Astrocyte of the spinal cord (primary cell): ENCODE data around the gene VOPP1.

Experiments used
- DNase-seq: peaks from one replicate; pipeline ENCODE4 v3.0.0; 2011; ENCODE audit warnings: low read depth, low spot score
- H3K4me3 ChIP-seq: 2 replicates; pipeline ENCODE4 v1.5.1; 2011; ENCODE audit warnings: low read depth, mild to moderate bottlenecking, low read length, moderate library complexity
- CTCF ChIP-seq: IDR thresholded peaks from 2 replicates; pipeline ENCODE4 v1.5.1; 2012; ENCODE audit warnings: low read depth, mild to moderate bottlenecking, low read length, inconsistent platforms
- in situ Hi-C: cut with HindIII; loops from 2 replicates; pipeline ENCODE4 v1.10.0; 2017; ENCODE audit warnings: low sequenced_read_pairs

Gene VOPP1

GRCh38 chr7:55526329-55526728 is 46.0 kb downstream of the VOPP1 start:
- in situ Hi-C loops, result no loop called here
- H3K4me3 ChIP-seq, result no peak overlapping the region
- no peak for TF ChIP-seq CTCF
- no peak for DNase-seq

GRCh38 chr7:55524558-55525310 is 47.6 kb downstream of the VOPP1 start:
- no peak for TF ChIP-seq CTCF
- no peak for DNase-seq
- in situ Hi-C loops, result no loop called here
- H3K4me3 ChIP-seq, result no peak overlapping the region

- DNase-seq, result no peak
- no peak overlapping the region for H3K4me3 ChIP-seq
- no peak for TF ChIP-seq CTCF
- in situ Hi-C loops, result no loop called here
These were observed 48.9 kb downstream of the VOPP1 start for GRCh38 chr7:55523366-55523765.

- no peak for TF ChIP-seq CTCF
- DNase-seq, result no peak
- in situ Hi-C loops, result no loop called here
- no peak overlapping the region for H3K4me3 ChIP-seq
These were observed 50.1 kb downstream of the VOPP1 start for GRCh38 chr7:55521917-55522902.

- no peak for TF ChIP-seq CTCF
- in situ Hi-C loops, result no loop called here
- H3K4me3 ChIP-seq, result no peak overlapping the region
- no peak for DNase-seq
These were observed 50.8 kb downstream of the VOPP1 start for GRCh38 chr7:55521512-55521911.

- TF ChIP-seq CTCF, result no peak
- in situ Hi-C loops, result no loop called here
These were observed 51.7 kb downstream of the VOPP1 start for GRCh38 chr7:55520426-55521140.

More at GRCh38 chr7:55520426-55521140, 51.7 kb downstream of the VOPP1 start:
- no peak overlapping the region for H3K4me3 ChIP-seq
- DNase-seq, result no peak
